Trophoblast cell (in vitro differentiated cells and primary cell): Measurements from ENCODE around the gene POLR3H.

Experiments
- DNase-seq, 2 donors: peaks; one replicate each; pipeline ENCODE4 v3.0.0-alpha.2; 2016
- H2AFZ ChIP-seq: 2 replicates; pipeline ENCODE4 v1.6.1; 2013; ENCODE audit warnings: low read length, moderate library complexity, mild to moderate bottlenecking; ENCODE audit not compliant: insufficient read depth, poor library complexity
- H2AK5ac ChIP-seq: 2 replicates; pipeline ENCODE4 v1.6.1; 2013; ENCODE audit warnings: mild to moderate bottlenecking, low read length
- H2BK120ac ChIP-seq: 2 replicates; pipeline ENCODE4 v1.6.1; 2013; ENCODE audit warnings: low read length, mild to moderate bottlenecking, moderate library complexity; ENCODE audit not compliant: insufficient read depth, poor library complexity
- H2BK12ac ChIP-seq: 2 replicates; pipeline ENCODE4 v1.6.1; 2013; ENCODE audit warnings: mild to moderate bottlenecking, low read length, moderate library complexity
- H2BK5ac ChIP-seq: 2 replicates; pipeline ENCODE4 v1.6.1; 2013; ENCODE audit warnings: low read length, low read depth, moderate library complexity, mild to moderate bottlenecking; ENCODE audit not compliant: poor library complexity
- H3K14ac ChIP-seq: 2 replicates; pipeline ENCODE4 v1.6.1; 2013; ENCODE audit warnings: mild to moderate bottlenecking, low read length
- H3K18ac ChIP-seq: 2 replicates; pipeline ENCODE4 v1.6.1; 2013; ENCODE audit warnings: mild to moderate bottlenecking, low read length
- H3K23ac ChIP-seq: 2 replicates; pipeline ENCODE4 v1.6.1; 2013; ENCODE audit warnings: low read length
- H3K27ac ChIP-seq: 2 replicates; pipeline ENCODE4 v1.5.1; 2013; ENCODE audit warnings: low read depth, mild to moderate bottlenecking, inconsistent platforms, low read length, moderate library complexity
- H3K27me3 ChIP-seq: 2 replicates; pipeline ENCODE4 v1.6.1; 2013; ENCODE audit warnings: inconsistent platforms, mild to moderate bottlenecking, low read length, moderate library complexity; ENCODE audit not compliant: insufficient read depth
- H3K36me3 ChIP-seq, 2 experiments: 1 replicate in 1 of 2; 2 replicates in 1 of 2; pipeline ENCODE4 v1.6.1; 2013; ENCODE audit warnings: low read length in 2 of 2, mild to moderate bottlenecking in 2 of 2, moderate library complexity in 1 of 2; ENCODE audit not compliant: insufficient read depth in 2 of 2, control insufficient read depth in 1 of 2
- H3K4ac ChIP-seq: 2 replicates; pipeline ENCODE4 v1.6.1; 2013; ENCODE audit warnings: low read depth, mild to moderate bottlenecking, low read length, moderate library complexity
- H3K4me1 ChIP-seq, 2 experiments: 1 replicate in 1 of 2; 2 replicates in 1 of 2; pipeline ENCODE4 v1.6.1; 2013; ENCODE audit warnings: low read length in 2 of 2, mild to moderate bottlenecking in 2 of 2, moderate library complexity in 1 of 2; ENCODE audit not compliant: insufficient read depth in 2 of 2, control insufficient read depth in 1 of 2
- H3K4me2 ChIP-seq: 2 replicates; pipeline ENCODE4 v1.6.1; 2013; ENCODE audit warnings: inconsistent platforms, mild to moderate bottlenecking, low read length, moderate library complexity
- H3K4me3 ChIP-seq: 2 replicates; pipeline ENCODE4 v1.5.1; 2013; ENCODE audit warnings: mild to moderate bottlenecking, low read depth, low read length, inconsistent platforms
- H3K79me1 ChIP-seq: one replicate; pipeline ENCODE4 v1.6.1; 2013; ENCODE audit warnings: low read length
- H3K79me2 ChIP-seq: 2 replicates; pipeline ENCODE4 v1.6.1; 2013; ENCODE audit warnings: low read length, mild to moderate bottlenecking; ENCODE audit not compliant: control insufficient read depth, insufficient read depth, poor library complexity
- H3K9ac ChIP-seq: 2 replicates; pipeline ENCODE4 v1.6.1; 2013; ENCODE audit warnings: mild to moderate bottlenecking, low read length
- H3K9me3 ChIP-seq: 2 replicates; pipeline ENCODE4 v1.6.1; 2013; ENCODE audit warnings: low read depth, mild to moderate bottlenecking, control low read depth, inconsistent platforms, low read length; ENCODE audit not compliant: insufficient read depth
- H4K12ac ChIP-seq: 2 replicates; pipeline ENCODE4 v1.6.1; 2013; ENCODE audit warnings: low read depth, mild to moderate bottlenecking, low read length, moderate library complexity
- H4K8ac ChIP-seq: 2 replicates; pipeline ENCODE4 v1.6.1; 2013; ENCODE audit warnings: low read depth, mild to moderate bottlenecking, low read length, moderate library complexity
- H4K91ac ChIP-seq: one replicate; pipeline ENCODE4 v1.6.1; 2013; ENCODE audit warnings: low read depth, mild to moderate bottlenecking, low read length, moderate library complexity
- WGBS: extraction: QIAGEN DNeasy Blood & Tissue Kit; methylation state at CpG from one replicate; pipeline ENCODE4 v1.1.7; 2013; ENCODE audit warnings: missing lambda C conversion rate; ENCODE audit not compliant: insufficient read length, insufficient coverage; ENCODE audit errors: extremely low coverage; 5-methylcytosine and 5-hydroxymethylcytosine counted together

POLR3H gene

GRCh38 chr22:41585898-41586297, 41.6 kb upstream of the POLR3H start:
- no CpG with 5 or more reads among the region's 7 CpGs for WGBS
- Histone ChIP-seq H2AK5ac (no peak overlapping the region), H3K27me3 (no peaks in the 10 kb centered on the region), H2AFZ (no peak overlapping the region), H3K4me2 (no peak overlapping the region), H3K9me3 (no peaks in the 10 kb centered on the region), H3K18ac (no peak overlapping the region), H2BK5ac (no peak overlapping the region), H3K79me2 (peaks cover 7% of the 10 kb centered on the region), H3K27ac (no peak overlapping the region), H4K91ac (no peak overlapping the region), H3K14ac (no peak overlapping the region), H3K36me3 (peaks cover 10 to 26% of the 10 kb centered on the region in 2 experiments), H4K8ac (no peak overlapping the region), H3K23ac (no peak overlapping the region), H3K4me1 (peaks cover 0 to 9% of the 10 kb centered on the region in 2 experiments), H4K12ac (no peak overlapping the region), H3K79me1 (peaks cover 7% of the 10 kb centered on the region), H2BK120ac (no peak overlapping the region), H2BK12ac (no peak overlapping the region), H3K4ac (no peak overlapping the region), H3K9ac (no peak overlapping the region), H3K4me3 (no peak overlapping the region)
- DNase-seq: no peak

GRCh38 chr22:41584881-41585280, 40.6 kb upstream of the POLR3H start:
- Histone ChIP-seq H2BK12ac (no peak overlapping the region), H3K4me1 (peaks cover 0 to 9% of the 10 kb centered on the region in 2 experiments), H4K8ac (no peak overlapping the region), H3K4me3 (no peak overlapping the region), H3K23ac (no peak overlapping the region), H2BK120ac (no peak overlapping the region), H2BK5ac (no peak overlapping the region), H2AFZ (no peak overlapping the region), H3K79me1 (peaks cover 5% of the 10 kb centered on the region), H3K36me3 (peaks cover 14 to 31% of the 10 kb centered on the region in 2 experiments), H3K79me2 (peaks cover 5% of the 10 kb centered on the region), H3K27me3 (no peaks in the 10 kb centered on the region), H3K9ac (no peak overlapping the region), H4K12ac (no peak overlapping the region), H3K27ac (no peak overlapping the region), H3K14ac (no peak overlapping the region), H2AK5ac (no peak overlapping the region), H3K9me3 (no peaks in the 10 kb centered on the region), H4K91ac (no peak overlapping the region), H3K18ac (no peak overlapping the region), H3K4me2 (no peak overlapping the region), H3K4ac (no peak overlapping the region)
- WGBS: no CpG with 5 or more reads among the region's 6 CpGs
- DNase-seq: no peak

GRCh38 chr22:41582694-41583093, 38.4 kb upstream of the POLR3H start:
- H3K4ac ChIP-seq: no peak overlapping the region
- no peaks in the 10 kb centered on the region for H3K79me2 ChIP-seq
- H2BK12ac ChIP-seq: no peak overlapping the region
- no peaks in the 10 kb centered on the region for H3K9me3 ChIP-seq
- H3K23ac ChIP-seq: no peak overlapping the region
- H3K36me3 ChIP-seq: peaks cover 32 to 50% of the 10 kb centered on the region in 2 experiments
- H2BK120ac ChIP-seq: no peak overlapping the region
- H2AK5ac ChIP-seq: no peak overlapping the region
- no peak overlapping the region for H3K14ac ChIP-seq
- H3K9ac ChIP-seq: no peak overlapping the region
- no CpG with 5 or more reads among the region's 8 CpGs for WGBS
- H4K91ac ChIP-seq: no peak overlapping the region
- H4K12ac ChIP-seq: no peak overlapping the region
- no peak overlapping the region for H2BK5ac ChIP-seq
- no peak for DNase-seq
- H2AFZ ChIP-seq: no peak overlapping the region
- no peak overlapping the region for H3K27ac ChIP-seq
- H3K4me3 ChIP-seq: no peak overlapping the region
- no peak overlapping the region for H3K18ac ChIP-seq
- H3K4me1 ChIP-seq: no peaks in the 10 kb centered on the region
- H3K4me2 ChIP-seq: no peak overlapping the region
- no peaks in the 10 kb centered on the region for H3K79me1 ChIP-seq
- no peaks in the 10 kb centered on the region for H3K27me3 ChIP-seq
- no peak overlapping the region for H4K8ac ChIP-seq

DNA sequence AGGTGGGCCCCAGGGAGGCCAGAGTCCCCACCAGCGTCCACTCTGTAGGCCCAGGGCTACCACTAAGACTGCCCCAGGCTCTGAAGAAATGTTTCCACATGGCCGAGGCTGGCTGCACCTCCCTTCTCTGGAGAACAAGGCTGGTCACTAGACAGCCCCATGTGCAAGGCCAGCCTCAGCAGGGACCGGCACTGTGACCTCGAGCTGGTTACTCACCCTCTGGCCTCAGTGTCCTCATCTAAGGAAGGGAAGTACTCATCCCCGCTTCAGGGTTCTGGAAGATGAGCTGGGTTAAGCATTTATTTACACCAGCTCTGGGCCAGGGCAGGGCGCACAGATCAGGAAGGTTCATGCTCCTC, 35.7 kb upstream of the POLR3H start:
- no peak overlapping the region for H2BK5ac ChIP-seq
- no peak overlapping the region for H3K14ac ChIP-seq
- no peak overlapping the region for H2BK12ac ChIP-seq
- no peak overlapping the region for H2AK5ac ChIP-seq
- H3K9ac ChIP-seq: no peak overlapping the region
- H3K79me2 ChIP-seq: no peaks in the 10 kb centered on the region
- no peaks in the 10 kb centered on the region for H3K27me3 ChIP-seq
- no peaks in the 10 kb centered on the region for H3K79me1 ChIP-seq
- no peak overlapping the region for H3K4me3 ChIP-seq
- no peak overlapping the region for H2AFZ ChIP-seq
- H3K4ac ChIP-seq: no peak overlapping the region
- no peak overlapping the region for H3K27ac ChIP-seq
- no peak overlapping the region for H4K91ac ChIP-seq
- WGBS: no CpG with 5 or more reads among the region's 6 CpGs
- H3K36me3 ChIP-seq: peaks cover 54 to 69% of the 10 kb centered on the region in 2 experiments
- H3K9me3 ChIP-seq: no peaks in the 10 kb centered on the region
- no peak overlapping the region for H4K12ac ChIP-seq
- no peak overlapping the region for H4K8ac ChIP-seq
- no peaks in the 10 kb centered on the region for H3K4me1 ChIP-seq
- no peak overlapping the region for H3K18ac ChIP-seq
- no peak overlapping the region for H3K23ac ChIP-seq
- H2BK120ac ChIP-seq: no peak overlapping the region
- DNase-seq: no peak
- no peak overlapping the region for H3K4me2 ChIP-seq
